ENCODE results near the gene NAA10.

Gene NAA10

GRCh38 chrX:153926858-153927671, 7.8 kb downstream of the NAA10 start:
- peak; percentile 9 for DNase-seq

- no peak for DNase-seq
Observed at GRCh38 chrX:153926552-153926857, 8.3 kb downstream of the NAA10 start.

- DNase-seq, result no peak
Observed at GRCh38 chrX:153925739-153926551, 8.9 kb downstream of the NAA10 start, which contains the start of gene ARHGAP4. TSS of gene ARHGAP4 (minus strand) at chrX:153926264. CDS start at chrX:153926202, 62 bp downstream.

GRCh38 chrX:153925387-153925738, 9.5 kb downstream of the NAA10 start:
- DNase-seq, result no peak

GRCh38 chrX:153924149-153924861, 10.5 kb downstream of the NAA10 start:
- peak; percentile 7 for DNase-seq

GRCh38 chrX:153922932-153923857, 11.6 kb downstream of the NAA10 start:
- no peak for DNase-seq

- DNase-seq, result no peak
Observed at GRCh38 chrX:153921511-153922446, 13.1 kb downstream of the NAA10 start.

GRCh38 chrX:153921070-153921469, 13.8 kb downstream of the NAA10 start:
- DNase-seq, result no peak

GRCh38 chrX:153920546-153920945, 14.3 kb downstream of the NAA10 start:
- no peak for DNase-seq

- no peak for DNase-seq
Observed at GRCh38 chrX:153919281-153919680, 15.6 kb downstream of the NAA10 start.

GRCh38 chrX:153917869-153918268, 17.0 kb downstream of the NAA10 start:
- DNase-seq, result no peak

- DNase-seq, result no peak
Observed at GRCh38 chrX:153913701-153914100, 21.1 kb downstream of the NAA10 start.

- DNase-seq, result no peak
Observed at GRCh38 chrX:153913211-153913610, 21.6 kb downstream of the NAA10 start.

- DNase-seq, result no peak
Observed at GRCh38 chrX:153911798-153912197, 23.0 kb downstream of the NAA10 start.

- DNase-seq, result no peak
Observed at GRCh38 chrX:153910446-153910845, 24.4 kb downstream of the NAA10 start.

- no peak for DNase-seq
Observed at GRCh38 chrX:153909980-153910360, 24.9 kb downstream of the NAA10 start.

- DNase-seq, result no peak
Observed at GRCh38 chrX:153909024-153909979, 25.5 kb downstream of the NAA10 start.

GRCh38 chrX:153908219-153908860, 26.5 kb downstream of the NAA10 start:
- DNase-seq, result no peak

- DNase-seq, result no peak
Observed at GRCh38 chrX:153907456-153907855, 27.4 kb downstream of the NAA10 start.
